Fibroblast of lung (primary cell): ENCODE data around the gene ADCY5.

Experiments
- CTCF ChIP-seq, 2 donors: IDR thresholded peaks in 1 of 2; conservative IDR thresholded peaks in 1 of 2; 1 replicate in 1 of 2; 2 replicates in 1 of 2; pipeline ENCODE4 v1.5.1; 2011 to 2012; ENCODE audit warnings: low read length in 2 of 2, control low read depth in 1 of 2, inconsistent platforms in 1 of 2, low read depth in 1 of 2, mild to moderate bottlenecking in 1 of 2
- EZH2 ChIP-seq: IDR thresholded peaks from 2 replicates; pipeline ENCODE4 v1.5.1; 2012; ENCODE audit warnings: low read length, control low read depth, mild to moderate bottlenecking; ENCODE audit errors: missing control alignments

- no peak for TF ChIP-seq CTCF (conservative IDR thresholded peaks at IDR 0.05 in 1 of 2, IDR thresholded peaks at IDR 0.05 in 1 of 2; ENCODE audit: low read depth in 1 of 2, low read length in 2 of 2)
- no peak for TF ChIP-seq EZH2
Observed at GRCh38 chr3:123397921-123398785, 50.7 kb downstream of the ADCY5 start.
